ENCODE measurements around the gene LGALSL. TPM values are rescaled to one million over a fixed set of nuclear protein-coding genes. Genes with fewer than 3 reads are reported as not detected.

Gene LGALSL
- total RNA-seq, 4 donors from 2014 or later = 13.1 to 30.7 (median 18.1) TPM

DNA sequence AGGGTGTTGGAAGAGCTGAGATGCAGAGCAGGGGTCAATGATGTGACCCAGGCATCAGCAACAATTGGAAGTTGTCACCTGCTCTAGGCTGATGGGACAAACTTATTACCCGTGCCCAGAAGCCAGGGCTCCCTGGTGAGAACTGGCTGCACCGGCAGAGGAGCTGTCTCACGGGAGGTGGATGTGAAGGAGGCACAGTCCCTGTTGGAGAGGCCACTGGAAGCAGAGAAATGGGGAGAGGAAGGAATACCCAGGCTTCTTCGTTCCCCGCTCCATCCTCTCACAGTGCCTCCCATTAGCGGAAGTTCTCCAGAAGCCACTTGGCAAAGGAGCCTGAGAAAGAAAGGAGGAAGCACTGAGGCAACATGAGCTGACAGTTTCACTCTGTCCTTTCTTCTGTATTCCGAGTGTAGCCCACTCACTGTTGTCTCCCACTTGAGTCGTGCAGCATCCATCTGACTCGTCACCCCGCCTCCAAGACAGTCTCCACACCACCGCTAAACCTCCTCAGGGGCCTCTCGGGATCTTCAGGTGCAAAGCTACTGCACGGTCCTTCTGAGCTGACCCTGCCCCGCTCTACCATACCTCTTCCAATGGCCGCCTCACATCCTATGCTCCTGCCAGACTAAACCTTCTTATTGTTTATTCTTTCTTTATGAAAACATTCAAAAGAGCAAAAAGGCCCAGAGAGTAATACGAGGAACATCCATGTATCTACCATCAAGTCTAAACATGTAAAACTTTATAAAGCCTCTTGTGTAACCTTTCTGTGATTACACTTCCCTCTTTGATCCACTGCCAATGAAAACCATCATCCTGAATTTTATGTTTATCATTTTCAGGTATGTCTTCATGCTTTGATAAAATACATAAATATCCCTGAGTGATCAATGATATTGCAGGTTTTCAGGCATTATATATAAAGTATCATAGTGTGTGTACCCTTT is 51.1 kb downstream of the LGALSL start:
- H3K27ac ChIP-seq = no peak overlapping the region
- in situ Hi-C loops (cut with MboI; ENCODE audit: low pct_ligation_motif_present in 1 of 4, low pct_unique_long_range_greater_than_20kb in 1 of 4, low sequenced_read_pairs in 3 of 4) = no loop called here
- TF ChIP-seq POLR2AphosphoS5 (IDR thresholded peaks at IDR 0.05) (no peak), POLR2A (IDR thresholded peaks at IDR 0.05) (no peak), EP300 (IDR thresholded peaks at IDR 0.05; ENCODE audit: low read depth) (no peak)
- TF ChIP-seq, protein P1, sequence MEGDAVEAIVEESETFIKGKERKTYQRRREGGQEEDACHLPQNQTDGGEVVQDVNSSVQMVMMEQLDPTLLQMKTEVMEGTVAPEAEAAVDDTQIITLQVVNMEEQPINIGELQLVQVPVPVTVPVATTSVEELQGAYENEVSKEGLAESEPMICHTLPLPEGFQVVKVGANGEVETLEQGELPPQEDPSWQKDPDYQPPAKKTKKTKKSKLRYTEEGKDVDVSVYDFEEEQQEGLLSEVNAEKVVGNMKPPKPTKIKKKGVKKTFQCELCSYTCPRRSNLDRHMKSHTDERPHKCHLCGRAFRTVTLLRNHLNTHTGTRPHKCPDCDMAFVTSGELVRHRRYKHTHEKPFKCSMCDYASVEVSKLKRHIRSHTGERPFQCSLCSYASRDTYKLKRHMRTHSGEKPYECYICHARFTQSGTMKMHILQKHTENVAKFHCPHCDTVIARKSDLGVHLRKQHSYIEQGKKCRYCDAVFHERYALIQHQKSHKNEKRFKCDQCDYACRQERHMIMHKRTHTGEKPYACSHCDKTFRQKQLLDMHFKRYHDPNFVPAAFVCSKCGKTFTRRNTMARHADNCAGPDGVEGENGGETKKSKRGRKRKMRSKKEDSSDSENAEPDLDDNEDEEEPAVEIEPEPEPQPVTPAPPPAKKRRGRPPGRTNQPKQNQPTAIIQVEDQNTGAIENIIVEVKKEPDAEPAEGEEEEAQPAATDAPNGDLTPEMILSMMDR (IDR thresholded peaks at IDR 0.05) = no peak
- H3K4me1 ChIP-seq = no peaks in the 10 kb centered on the region
- DNase-seq = no peak
- intact Hi-C loops (cut with DNase I; ENCODE audit: low total_unique reads) = loop anchor here (10.0 kb wide), 1 partner anchor 460 kb away; no protein-coding TSS in a partner anchor
- no peaks in the 10 kb centered on the region for H3K36me3 ChIP-seq
- 79 to 88% methylated on average over 3 to 16 of the region's 16 CpGs for WGBS, 2 donors (ENCODE audit: low coverage in 1 of 2)
- H3K4me3 ChIP-seq = no peak overlapping the region
- no peaks in the 10 kb centered on the region for H3K27me3 ChIP-seq
- H3K9me3 ChIP-seq = no peaks in the 10 kb centered on the region

DNA sequence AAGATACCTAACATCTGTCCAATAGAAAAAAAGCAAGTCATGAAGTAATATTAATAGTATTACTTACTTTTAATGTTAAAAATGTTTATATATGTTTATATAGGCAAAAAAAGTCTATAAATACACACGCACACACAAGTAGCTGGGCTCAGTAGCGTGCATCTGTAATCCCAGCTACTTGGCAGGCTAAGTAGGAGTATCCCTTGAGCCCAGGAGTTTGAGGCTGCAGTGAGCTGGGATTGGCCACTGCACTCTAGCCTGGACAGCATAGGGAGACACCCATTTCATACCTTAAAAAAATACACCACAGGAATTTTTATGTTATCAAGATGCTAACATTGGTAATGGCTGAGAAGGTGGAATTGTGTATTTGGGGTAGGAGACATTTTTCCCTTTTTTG is 52.7 kb downstream of the LGALSL start:
- intact Hi-C loops (cut with DNase I; ENCODE audit: low total_unique reads) = loop anchor here (10.0 kb wide), 1 partner anchor 462 kb away; no protein-coding TSS in a partner anchor

More for the DNA sequence above, 52.7 kb downstream of the LGALSL start:
- TF ChIP-seq POLR2A (IDR thresholded peaks at IDR 0.05) = no peak
- no peak for TF ChIP-seq POLR2AphosphoS5 (IDR thresholded peaks at IDR 0.05)
- no peak for TF ChIP-seq EP300 (IDR thresholded peaks at IDR 0.05; ENCODE audit: low read depth)
- TF ChIP-seq, protein P1 (IDR thresholded peaks at IDR 0.05) = no peak
- no peaks in the 10 kb centered on the region for H3K27me3 ChIP-seq
- no peak for DNase-seq
- no peaks in the 10 kb centered on the region for H3K4me1 ChIP-seq
- WGBS, 2 donors (ENCODE audit: low coverage in 1 of 2) = 78 to 85% methylated on average over 2 of the region's 2 CpGs
- no peak overlapping the region for H3K27ac ChIP-seq
- H3K36me3 ChIP-seq = no peaks in the 10 kb centered on the region
- H3K9me3 ChIP-seq = no peaks in the 10 kb centered on the region
- in situ Hi-C loops (cut with MboI; ENCODE audit: low pct_ligation_motif_present in 1 of 4, low pct_unique_long_range_greater_than_20kb in 1 of 4, low sequenced_read_pairs in 3 of 4) = no loop called here
- H3K4me3 ChIP-seq = no peak overlapping the region

Other genes with a start within 250 kb of the LGALSL start
- gene AFTPH, start 70.2 kb downstream of the LGALSL start, total RNA-seq = 100 to 1,000 TPM in 1 of 4 donors, 10 to 100 TPM in 3; 42.3 to 123 (median 70.2) TPM
- gene SERTAD2, start 199.8 kb downstream of the LGALSL start, total RNA-seq = 10 to 100 TPM in 3 of 4 donors, 1 to 10 TPM in 1; 5.4 to 22.1 (median 13.2) TPM

Measured in transverse colon (tissue), 4 donors.